IMR-90 (cell line): ENCODE measurements around the gene CATSPER3. TPM values are rescaled to one million over a fixed set of nuclear protein-coding genes. Genes with fewer than 3 reads are reported as not detected.

Experiments
- ATAC-seq: fragments of 200-7000 bp; cut with Tn5 transposase; 2 replicates; pipeline ENCODE4 v1.9.1; 2020; ENCODE audit warnings: low read depth, mild to moderate bottlenecking, moderate library complexity
- BruUV-seq: library from RNA; stranded (reverse); fragments of 400-500 nt; replicated peaks from 2 replicates; lab custom pipeline; 2021; lab: Mats Ljungman, UMichigan
- CTCF ChIA-PET: fragments of 300-600 bp; formaldehyde crosslinking; extraction: SDS; loops from one replicate; lab custom pipeline; 2021; ENCODE audit warnings: antibody characterized with exemption; lab: Yijun Ruan, JAX
- POLR2A ChIA-PET: fragments of 300-600 bp; sonication (Branson Sonifier 250); formaldehyde crosslinking; loops from one replicate; lab custom pipeline; 2022; ENCODE audit warnings: antibody characterized with exemption; ENCODE audit not compliant: unreplicated experiment; lab: Charles Lee
- DNase-seq: peaks from one replicate; pipeline ENCODE4 v3.0.0; 2013
- H2AFZ ChIP-seq: replicated peaks from 2 replicates; pipeline ENCODE3; 2013; ENCODE audit warnings: low read length, mild to moderate bottlenecking; ENCODE audit not compliant: poor library complexity
- H2AK5ac ChIP-seq: 2 replicates; pipeline ENCODE4 v1.6.1; 2013; ENCODE audit warnings: low read depth, low read length, inconsistent platforms
- H2AK9ac ChIP-seq: replicated peaks from 2 replicates; pipeline ENCODE3; 2013; ENCODE audit warnings: mild to moderate bottlenecking, low read depth, low read length, moderate library complexity; ENCODE audit not compliant: poor library complexity
- H2BK120ac ChIP-seq: 2 replicates; pipeline ENCODE4 v1.6.1; 2013; ENCODE audit warnings: low read depth, low read length, inconsistent platforms
- H2BK15ac ChIP-seq: 3 replicates; pipeline ENCODE4 v1.6.1; 2013; ENCODE audit warnings: low read depth, low read length, inconsistent platforms
- H2BK20ac ChIP-seq: 2 replicates; pipeline ENCODE4 v1.6.1; 2013; ENCODE audit warnings: low read depth, mild to moderate bottlenecking, inconsistent platforms, low read length, moderate library complexity
- H2BK5ac ChIP-seq: 2 replicates; pipeline ENCODE4 v1.6.1; 2013; ENCODE audit warnings: mild to moderate bottlenecking, low read depth, low read length, inconsistent platforms; ENCODE audit not compliant: poor library complexity, severe bottlenecking
- H3K14ac ChIP-seq: replicated peaks from 2 replicates; pipeline ENCODE4 v1.6.1; 2013; ENCODE audit warnings: low read depth, low read length, inconsistent platforms
- H3K18ac ChIP-seq: 2 replicates; pipeline ENCODE4 v1.6.1; 2013; ENCODE audit warnings: low read depth, low read length, control low read depth
- H3K23ac ChIP-seq: 2 replicates; pipeline ENCODE4 v1.6.1; 2013; ENCODE audit warnings: low read depth, low read length, inconsistent platforms
- H3K27ac ChIP-seq: 2 replicates; pipeline ENCODE4 v1.5.1; 2013; ENCODE audit warnings: mild to moderate bottlenecking, control low read depth, low read length; ENCODE audit not compliant: insufficient read depth
- H3K27me3 ChIP-seq: 2 replicates; pipeline ENCODE4 v1.6.1; 2013; ENCODE audit warnings: low read length; ENCODE audit not compliant: control insufficient read depth, insufficient read depth
- H3K36me3 ChIP-seq: 2 replicates; pipeline ENCODE4 v1.6.1; 2013; ENCODE audit warnings: low read length, mixed read lengths; ENCODE audit not compliant: control insufficient read depth, insufficient read depth
- H3K4ac ChIP-seq: 2 replicates; pipeline ENCODE4 v1.6.1; 2013; ENCODE audit warnings: low read depth, low read length, inconsistent platforms
- H3K4me1 ChIP-seq: 2 replicates; pipeline ENCODE4 v1.6.1; 2013; ENCODE audit warnings: low read length, mixed read lengths; ENCODE audit not compliant: control insufficient read depth, insufficient read depth
- H3K4me2 ChIP-seq: 2 replicates; pipeline ENCODE4 v1.6.1; 2013; ENCODE audit warnings: low read depth, mild to moderate bottlenecking, control low read depth, low read length, moderate library complexity
- H3K4me3 ChIP-seq: 2 replicates; pipeline ENCODE4 v1.5.1; 2013; ENCODE audit warnings: low read depth, mild to moderate bottlenecking, control low read depth, low read length, moderate library complexity; ENCODE audit not compliant: insufficient read depth
- H3K56ac ChIP-seq: 2 replicates; pipeline ENCODE4 v1.6.1; 2013; ENCODE audit warnings: low read length, inconsistent platforms; ENCODE audit not compliant: insufficient read depth; ENCODE audit errors: extremely low read depth
- H3K79me1 ChIP-seq, 2 experiments: 2 replicates each; pipeline ENCODE4 v1.6.1; 2013; ENCODE audit warnings: low read length in 2 of 2, inconsistent platforms in 1 of 2, low read depth in 1 of 2
- H3K9ac ChIP-seq: 2 replicates; pipeline ENCODE4 v1.6.1; 2013; ENCODE audit warnings: low read depth, low read length, control low read depth
- H3K9me1 ChIP-seq: 2 replicates; pipeline ENCODE4 v1.6.1; 2013; ENCODE audit warnings: low read length, inconsistent platforms; ENCODE audit not compliant: insufficient read depth
- H3K9me3 ChIP-seq: 2 replicates; pipeline ENCODE4 v1.6.1; 2013; ENCODE audit warnings: low read length; ENCODE audit not compliant: control insufficient read depth, insufficient read depth
- H4K20me1 ChIP-seq: 2 replicates; pipeline ENCODE4 v1.6.1; 2013; ENCODE audit warnings: low read length, inconsistent platforms; ENCODE audit not compliant: insufficient read depth
- H4K5ac ChIP-seq: 2 replicates; pipeline ENCODE4 v1.6.1; 2013; ENCODE audit warnings: mild to moderate bottlenecking, low read depth, low read length, control low read depth
- H4K8ac ChIP-seq, 2 experiments: 2 replicates each; pipeline ENCODE4 v1.6.1; 2013; ENCODE audit warnings: low read depth in 2 of 2, low read length in 2 of 2, control low read depth in 1 of 2, inconsistent platforms in 1 of 2
- H4K91ac ChIP-seq: 2 replicates; pipeline ENCODE4 v1.6.1; 2013; ENCODE audit warnings: low read depth, low read length, inconsistent platforms; ENCODE audit not compliant: insufficient read depth
- BHLHE40 ChIP-seq: fragments of 150-350 bp; IDR thresholded peaks from 2 replicates; pipeline ENCODE4 v1.6.1; 2016; ENCODE audit warnings: mild to moderate bottlenecking, low read depth, low read length
- CEBPB ChIP-seq: IDR thresholded peaks from 2 replicates; pipeline ENCODE4 v1.6.1; 2012; ENCODE audit warnings: low read depth, low read length, improper control_type of control experiment
- CHD1 ChIP-seq: IDR thresholded peaks from 2 replicates; pipeline ENCODE4 v1.6.1; 2012; ENCODE audit warnings: low read depth, low read length, improper control_type of control experiment
- CTCF ChIP-seq: conservative IDR thresholded peaks from 2 replicates; pipeline ENCODE4 v1.5.1; 2012; ENCODE audit warnings: mild to moderate bottlenecking, low read depth, low read length, improper control_type of control experiment
- RFX5 ChIP-seq: IDR thresholded peaks from 2 replicates; pipeline ENCODE4 v1.8.0; 2012; ENCODE audit warnings: low read depth, mild to moderate bottlenecking, low read length, moderate library complexity
- SMC3 ChIP-seq: fragments of 150-350 bp; IDR thresholded peaks from 2 replicates; pipeline ENCODE4 v1.6.1; 2016; ENCODE audit warnings: low read depth, mild to moderate bottlenecking, antibody characterized with exemption, low read length, moderate library complexity
- WGBS, 2 experiments: methylation state at CpG; one replicate each; pipeline versions ENCODE4 v1.1.5 to v1.1.7; 2013; ENCODE audit warnings: missing lambda C conversion rate in 2 of 2; ENCODE audit not compliant: insufficient read length in 1 of 2; ENCODE audit errors: extremely low coverage in 2 of 2; 5-methylcytosine and 5-hydroxymethylcytosine counted together
- dilution Hi-C: fragments of 300-500 bp; cut with HindIII; formaldehyde crosslinking; loops from one replicate; pipeline ENCODE4 v1.14.3; 2018; ENCODE audit warnings: low sequenced_read_pairs; ENCODE audit not compliant: unreplicated experiment
- in situ Hi-C: fragments of 300-500 bp; cut with MboI; formaldehyde crosslinking; loops from 3 replicates; pipeline ENCODE4 v1.14.3; 2019; ENCODE audit warnings: low sequenced_read_pairs, inconsistent platforms, mixed read lengths
- intact Hi-C: fragments of 100-400 bp; cut with micrococcal nuclease; formaldehyde crosslinking; loops from 2 replicates; pipeline ENCODE4 v1.10.0; 2022
- polyA plus RNA-seq, 3 experiments: library from polyadenylated mRNA; depleted of rRNA; stranded (reverse); fragments of >200 nt; gene quantifications; 2 replicates each; pipeline ENCODE4 v1.2.3, GENCODE V29; 2012; ENCODE audit warnings: low replicate concordance in 1 of 3
- total RNA-seq: library from RNA; depleted of rRNA; stranded (reverse); fragments of >200 nt; gene quantifications from 2 replicates; pipeline ENCODE4 v1.2.3, GENCODE V29; 2012

The CATSPER3 gene
- total and polyA plus RNA-seq, 2 of the 4 experiments (the other 2 are of a cell fraction), result under 0.01 to 0.12 TPM

GRCh38 chr5:135027697-135028615 lies 60.2 kb downstream of the CATSPER3 start:
- Histone ChIP-seq H3K4ac (no peak overlapping the region), H3K4me3 (no peak overlapping the region), H3K79me1 (peaks cover 8 to 56% of the 10 kb centered on the region in 2 experiments), H2BK20ac (no peak overlapping the region), H3K9ac (no peak overlapping the region), H3K9me3 (peaks cover 7% of the 10 kb centered on the region), H2AK5ac (no peak overlapping the region), H3K4me2 (no peak overlapping the region), H3K56ac (no peak overlapping the region), H3K36me3 (peaks cover 49% of the 10 kb centered on the region), H3K23ac (no peak overlapping the region), H3K4me1 (peaks cover 19% of the 10 kb centered on the region; the same call in 1 of the 2 replicates), H2BK15ac (no peak overlapping the region), H2AK9ac (no peak overlapping the region), H4K91ac (no peak overlapping the region), H4K5ac (no peak overlapping the region), H3K18ac (no peak overlapping the region), H3K14ac (no peak overlapping the region), H2AFZ (no peak overlapping the region), H3K27ac (no peak overlapping the region), H3K9me1 (peaks cover 8% of the 10 kb centered on the region), H2BK5ac (no peak overlapping the region), H4K8ac (no peak overlapping the region), H2BK120ac (no peak overlapping the region), H3K27me3 (no peaks in the 10 kb centered on the region), H4K20me1 (peaks cover 48% of the 10 kb centered on the region)
- ChIA-PET CTCF (no interaction called here), POLR2A (no interaction called here)
- intact Hi-C loops, result no loop called here
- dilution Hi-C loops, result no loop called here
- WGBS, 2 experiments, result 61% methylated on average over 56 of the region's 79 CpGs; no CpG with 5 or more reads in 1 of the 2 experiments
- in situ Hi-C loops, result no loop called here
- TSS peak; percentile 46 for BruUV-seq
- TF ChIP-seq CEBPB, result no peak
- no peak for TF ChIP-seq CHD1
- no peak for TF ChIP-seq SMC3
- no peak for TF ChIP-seq CTCF
- no peak for TF ChIP-seq RFX5
- no peak for TF ChIP-seq BHLHE40
- ATAC-seq, result no peak
- DNase-seq, result no peak
